Measurements from ENCODE around the gene RBFOX2. TPM values are rescaled to one million over a fixed set of nuclear protein-coding genes. Genes with fewer than 3 reads are reported as not detected.

The RBFOX2 gene
- total RNA-seq, 4 donors from 2014 or later: 39.4 to 80.0 (median 52.9) TPM

GRCh38 chr22:35971456-35972119, 57.0 kb downstream of the RBFOX2 start:
- Histone ChIP-seq H3K36me3 (no peaks in the 10 kb centered on the region), H3K27ac (peak overlapping the region in 1 of 4 donors; percentile 65), H3K4me3 (no peak overlapping the region), H3K27me3 (no peaks in the 10 kb centered on the region), H3K4me1 (peaks cover 0 to 9% (median 0%) of the 10 kb centered on the region in 4 donors), H3K9me3 (no peaks in the 10 kb centered on the region)
- TF ChIP-seq, protein P1, sequence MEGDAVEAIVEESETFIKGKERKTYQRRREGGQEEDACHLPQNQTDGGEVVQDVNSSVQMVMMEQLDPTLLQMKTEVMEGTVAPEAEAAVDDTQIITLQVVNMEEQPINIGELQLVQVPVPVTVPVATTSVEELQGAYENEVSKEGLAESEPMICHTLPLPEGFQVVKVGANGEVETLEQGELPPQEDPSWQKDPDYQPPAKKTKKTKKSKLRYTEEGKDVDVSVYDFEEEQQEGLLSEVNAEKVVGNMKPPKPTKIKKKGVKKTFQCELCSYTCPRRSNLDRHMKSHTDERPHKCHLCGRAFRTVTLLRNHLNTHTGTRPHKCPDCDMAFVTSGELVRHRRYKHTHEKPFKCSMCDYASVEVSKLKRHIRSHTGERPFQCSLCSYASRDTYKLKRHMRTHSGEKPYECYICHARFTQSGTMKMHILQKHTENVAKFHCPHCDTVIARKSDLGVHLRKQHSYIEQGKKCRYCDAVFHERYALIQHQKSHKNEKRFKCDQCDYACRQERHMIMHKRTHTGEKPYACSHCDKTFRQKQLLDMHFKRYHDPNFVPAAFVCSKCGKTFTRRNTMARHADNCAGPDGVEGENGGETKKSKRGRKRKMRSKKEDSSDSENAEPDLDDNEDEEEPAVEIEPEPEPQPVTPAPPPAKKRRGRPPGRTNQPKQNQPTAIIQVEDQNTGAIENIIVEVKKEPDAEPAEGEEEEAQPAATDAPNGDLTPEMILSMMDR (IDR thresholded peaks at IDR 0.05): no peak
- TF ChIP-seq POLR2A (IDR thresholded peaks at IDR 0.05): no peak
- no peak for DNase-seq

DNA sequence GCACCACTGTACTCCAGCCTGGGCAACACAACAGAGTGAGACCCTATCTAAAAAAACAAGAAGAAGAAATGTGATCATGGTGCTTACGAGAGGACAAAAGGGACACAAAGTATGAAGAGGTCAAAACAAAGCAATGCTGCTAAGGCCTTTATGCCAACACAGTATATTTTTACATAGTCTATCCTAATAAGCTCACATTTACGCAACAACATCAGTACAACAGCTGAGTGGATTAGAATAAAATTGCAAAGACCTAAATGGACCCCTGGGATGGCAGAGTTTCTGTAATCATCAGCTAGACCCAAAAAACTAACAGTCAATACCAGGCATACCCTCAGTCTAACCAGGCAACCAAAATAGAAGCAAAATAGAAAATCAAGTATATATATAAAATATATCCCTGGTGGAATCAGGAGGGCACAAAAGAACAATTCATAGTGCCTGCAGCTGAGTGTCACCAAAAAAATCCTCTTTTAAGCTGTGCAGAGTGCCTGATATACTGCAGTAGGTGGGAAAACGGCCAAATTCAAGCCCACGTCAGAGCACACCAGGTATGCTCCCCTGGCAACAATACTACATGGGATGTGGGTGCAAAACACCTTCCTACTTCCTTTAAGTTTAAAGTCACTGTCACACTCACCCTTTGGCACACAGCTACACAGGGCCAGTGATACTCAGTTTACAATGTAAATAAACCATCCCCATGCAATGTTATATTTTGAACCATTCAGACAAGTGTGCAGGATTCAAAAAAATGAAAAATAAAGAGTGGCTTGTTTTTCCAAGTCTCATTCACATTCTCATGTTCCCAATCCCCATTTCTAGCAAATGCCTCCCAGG, 57.8 kb downstream of the RBFOX2 start:
- H3K4me1 ChIP-seq: peaks cover 0 to 9% (median 0%) of the 10 kb centered on the region in 4 donors
- no peak for DNase-seq
- H3K27me3 ChIP-seq: no peaks in the 10 kb centered on the region
- H3K4me3 ChIP-seq: no peak overlapping the region
- TF ChIP-seq, protein P1 (IDR thresholded peaks at IDR 0.05): no peak
- no peak for TF ChIP-seq POLR2A (IDR thresholded peaks at IDR 0.05)
- H3K27ac ChIP-seq: peak overlapping the region in 1 of 4 donors; percentile 0
- H3K9me3 ChIP-seq: no peaks in the 10 kb centered on the region
- H3K36me3 ChIP-seq: no peaks in the 10 kb centered on the region

DNA sequence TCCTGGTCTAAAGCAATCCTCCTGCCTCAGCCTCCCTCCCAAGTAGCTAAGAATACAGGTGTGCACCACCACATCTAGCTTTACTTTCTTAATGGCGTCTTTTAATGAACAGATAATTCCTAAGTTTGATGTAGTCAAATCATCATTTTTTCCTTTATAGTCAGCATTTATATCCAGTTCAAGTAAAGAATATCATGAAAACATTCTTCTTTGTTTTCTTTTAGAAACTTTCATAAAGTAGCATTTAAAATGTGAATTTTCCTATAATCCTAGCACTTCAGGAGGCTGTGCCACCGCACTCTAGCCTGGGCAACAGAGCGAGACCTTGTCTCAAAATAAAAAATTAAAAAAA, 61.6 kb downstream of the RBFOX2 start:
- TF ChIP-seq, protein P1 (IDR thresholded peaks at IDR 0.05): no peak
- TF ChIP-seq POLR2A (IDR thresholded peaks at IDR 0.05): no peak
- Histone ChIP-seq H3K27me3 (no peaks in the 10 kb centered on the region), H3K4me3 (no peak overlapping the region), H3K4me1 (no peaks in the 10 kb centered on the region), H3K36me3 (no peaks in the 10 kb centered on the region), H3K9me3 (no peaks in the 10 kb centered on the region), H3K27ac (no peak overlapping the region)
- no peak for DNase-seq

GRCh38 chr22:35966314-35967045, 62.1 kb downstream of the RBFOX2 start:
- no peaks in the 10 kb centered on the region for H3K36me3 ChIP-seq

DNA sequence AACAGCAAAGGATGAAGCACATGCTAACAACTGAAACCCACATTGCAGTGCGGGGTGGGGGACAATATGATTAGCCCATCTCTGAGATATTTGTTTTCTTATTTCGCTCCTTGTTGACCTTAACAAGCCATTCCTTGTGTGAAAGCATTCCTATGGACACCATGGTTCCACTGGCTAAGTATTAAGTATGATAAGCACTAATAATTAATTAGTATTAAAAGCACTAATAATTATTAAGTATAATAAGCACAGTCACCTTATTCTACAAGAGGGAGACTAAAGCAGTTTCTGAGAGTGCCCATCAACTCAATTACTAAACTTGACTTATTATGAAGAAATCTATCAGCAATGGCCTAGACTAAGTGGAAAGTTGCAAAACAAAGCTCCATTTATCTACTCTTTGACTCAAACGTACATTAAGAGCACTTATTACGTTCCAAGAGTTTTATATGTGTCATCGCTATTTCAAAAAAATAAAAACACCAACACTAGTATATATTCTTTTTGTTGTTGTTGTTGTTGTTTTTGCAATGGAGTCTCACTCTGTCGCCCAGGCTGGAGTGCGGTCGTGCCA, 65.3 kb downstream of the RBFOX2 start:
- TF ChIP-seq, protein P1 (IDR thresholded peaks at IDR 0.05): no peak
- no peak for TF ChIP-seq POLR2A (IDR thresholded peaks at IDR 0.05)
- DNase-seq: no peak
- Histone ChIP-seq H3K36me3 (no peaks in the 10 kb centered on the region), H3K4me1 (peaks cover 0 to 4% (median 0%) of the 10 kb centered on the region in 4 donors), H3K27ac (no peak overlapping the region), H3K4me3 (no peak overlapping the region), H3K27me3 (no peaks in the 10 kb centered on the region), H3K9me3 (no peaks in the 10 kb centered on the region)

More at GRCh38 chr22:35966314-35967045, 62.1 kb downstream of the RBFOX2 start:
- no peaks in the 10 kb centered on the region for H3K9me3 ChIP-seq
- H3K27ac ChIP-seq: no peak overlapping the region
- no peaks in the 10 kb centered on the region for H3K4me1 ChIP-seq
- no peak for TF ChIP-seq POLR2A (IDR thresholded peaks at IDR 0.05)
- TF ChIP-seq, protein P1 (IDR thresholded peaks at IDR 0.05): no peak
- H3K27me3 ChIP-seq: no peaks in the 10 kb centered on the region
- H3K4me3 ChIP-seq: no peak overlapping the region
- DNase-seq: no peak

Measured in Peyer's patch (tissue), 4 donors.